CD4-positive, alpha-beta T cell treated with Interleukin-10 for 1 hour (primary cell): ENCODE measurements around the gene POLE.

ENCODE experiments used
- DNase-seq: peaks from one replicate; pipeline ENCODE4 v3.0.0-alpha.2; 2020

POLE gene

GRCh38 chr12:132675757-132676432 lies 11.2 kb downstream of the POLE start:
- DNase-seq = no peak

GRCh38 chr12:132674561-132674960 lies 12.6 kb downstream of the POLE start:
- DNase-seq = no peak

GRCh38 chr12:132673288-132674179 lies 13.6 kb downstream of the POLE start:
- DNase-seq = no peak

GRCh38 chr12:132672678-132673077 lies 14.5 kb downstream of the POLE start:
- no peak for DNase-seq

GRCh38 chr12:132672116-132672515 lies 15.0 kb downstream of the POLE start:
- no peak for DNase-seq

- DNase-seq = no peak
Observed at GRCh38 chr12:132669166-132669879, 17.8 kb downstream of the POLE start.

GRCh38 chr12:132668191-132669088 lies 18.7 kb downstream of the POLE start:
- no peak for DNase-seq

GRCh38 chr12:132665794-132666193 lies 21.3 kb downstream of the POLE start:
- DNase-seq = no peak

- no peak for DNase-seq
Observed at GRCh38 chr12:132665149-132665491, 22.0 kb downstream of the POLE start.

- no peak for DNase-seq
Observed at GRCh38 chr12:132664206-132665148, 22.7 kb downstream of the POLE start.

- no peak for DNase-seq
Observed at GRCh38 chr12:132662901-132663755, 24.0 kb downstream of the POLE start.

GRCh38 chr12:132661972-132662371 lies 25.2 kb downstream of the POLE start:
- DNase-seq = no peak

GRCh38 chr12:132660996-132661395 lies 26.1 kb downstream of the POLE start:
- no peak for DNase-seq

GRCh38 chr12:132660052-132660451 lies 27.1 kb downstream of the POLE start:
- DNase-seq = no peak

- no peak for DNase-seq
Observed at GRCh38 chr12:132659146-132659545, 28.0 kb downstream of the POLE start.

GRCh38 chr12:132658149-132658894 lies 28.8 kb downstream of the POLE start:
- no peak for DNase-seq

- no peak for DNase-seq
Observed at GRCh38 chr12:132657004-132657727, 30.0 kb downstream of the POLE start.

GRCh38 chr12:132653567-132654290 lies 33.4 kb downstream of the POLE start:
- DNase-seq = no peak
